ENCODE data around the gene GNAT2.

Gene GNAT2

GRCh38 chr1:109619576-109620400, at the start of gene GNAT2, which contains the start of gene AMPD2 (continued):
- TF ChIP-seq ZNF10 (tag by site-specific recombination; IDR thresholded peaks at IDR 0.05) (no peak), ZBTB8A (tag by site-specific recombination; IDR thresholded peaks at IDR 0.05) (no peak), ZNF311 (tag by site-specific recombination; IDR thresholded peaks at IDR 0.05; ENCODE audit: borderline replicate concordance) (no peak), SP3 (tag by site-specific recombination; IDR thresholded peaks at IDR 0.05) (peak; percentile 84), HOXA7 (CRISPR knock-in tag; IDR thresholded peaks at IDR 0.05; ENCODE audit: borderline replicate concordance) (no peak), ZNF704 (tag by site-specific recombination; IDR thresholded peaks at IDR 0.05) (no peak), ZNF843 (tag by site-specific recombination; IDR thresholded peaks at IDR 0.05) (no peak), ZNF324 (tag by site-specific recombination; IDR thresholded peaks at IDR 0.05) (no peak; the same call in 1 of the 2 replicates), IKZF3 (tag by site-specific recombination; IDR thresholded peaks at IDR 0.05) (no peak), ZBTB26 (tag by site-specific recombination; optimal IDR thresholded peaks at IDR 0.05) (no peak), ZSCAN23 (tag by site-specific recombination; IDR thresholded peaks at IDR 0.05) (no peak), ZNF664 (tag by site-specific recombination; IDR thresholded peaks at IDR 0.05) (no peak), ZNF221 (tag by site-specific recombination; IDR thresholded peaks at IDR 0.05; ENCODE audit: borderline replicate concordance) (no peak), ZBTB49 (tag by site-specific recombination; IDR thresholded peaks at IDR 0.05; ENCODE audit: low read depth) (no peak), KLF9 (tag by site-specific recombination; IDR thresholded peaks at IDR 0.05; ENCODE audit: low read depth) (peak; percentile 90), ZNF530 (tag by site-specific recombination; IDR thresholded peaks at IDR 0.05; ENCODE audit: low read depth) (no peak), ZNF585B (tag by site-specific recombination; IDR thresholded peaks at IDR 0.05) (no peak), KLF16 (tag by site-specific recombination; IDR thresholded peaks at IDR 0.05) (peak; percentile 67), HOXD13 (CRISPR knock-in tag; IDR thresholded peaks at IDR 0.05; ENCODE audit: borderline replicate concordance) (no peak), ZNF544 (tag by site-specific recombination; IDR thresholded peaks at IDR 0.05) (no peak), HOXC10 (CRISPR knock-in tag; IDR thresholded peaks at IDR 0.05) (no peak), ZNF214 (tag by site-specific recombination; IDR thresholded peaks at IDR 0.05; ENCODE audit: borderline replicate concordance) (no peak), ZNF626 (tag by site-specific recombination; IDR thresholded peaks at IDR 0.05) (no peak), MEIS1 (CRISPR knock-in tag; IDR thresholded peaks at IDR 0.05; ENCODE audit: borderline replicate concordance) (no peak), ZNF785 (tag by site-specific recombination; IDR thresholded peaks at IDR 0.05) (no peak), ZNF148 (tag by site-specific recombination; IDR thresholded peaks at IDR 0.05; ENCODE audit: borderline replicate concordance) (no peak), ZNF155 (tag by site-specific recombination; IDR thresholded peaks at IDR 0.05) (no peak), HIC1 (tag by site-specific recombination; IDR thresholded peaks at IDR 0.05) (0 out of 2 replicates have a peak, but pooled peaks have one; percentile 49), CTCF (tag by site-specific recombination; IDR thresholded peaks at IDR 0.05) (no peak; the same call in 1 of the 2 replicates)
